ENCODE measurements around the gene CHST14. TPM values are rescaled to one million over a fixed set of nuclear protein-coding genes. Genes with fewer than 3 reads are reported as not detected.
A peak's percentile ranks its signal among the peaks of the same experiment; 100 is the strongest.

The CHST14 gene
- 0.82 TPM for total RNA-seq

- peak; percentile 85 to 88 for DNase-seq (ENCODE audit: low spot score in 2 of 2)
- no peak for FAIRE-seq
Measured at GRCh38 chr15:40470423-40471104, at the start of gene CHST14. Gene CHST14 (plus strand): TSS chr15:40470984. CDS start chr15:40471214, 230 bp downstream.

GRCh38 chr15:40421246-40422157 is 49.3 kb upstream of the CHST14 start:
- FAIRE-seq (no peak), DNase-seq (ENCODE audit: low spot score in 2 of 2) (peak in 1 of 2 donors; percentile 85)

GRCh38 chr15:40424483-40425115 is 46.2 kb upstream of the CHST14 start:
- no peak for FAIRE-seq
- DNase-seq (ENCODE audit: low spot score in 2 of 2) = no peak

GRCh38 chr15:40425681-40426080 is 45.1 kb upstream of the CHST14 start:
- no peak for DNase-seq (ENCODE audit: low spot score in 2 of 2)
- no peak for FAIRE-seq

GRCh38 chr15:40427188-40427587 is 43.6 kb upstream of the CHST14 start:
- no peak for DNase-seq (ENCODE audit: low spot score in 2 of 2)
- FAIRE-seq = no peak

GRCh38 chr15:40428185-40428584 is 42.6 kb upstream of the CHST14 start:
- no peak for FAIRE-seq
- DNase-seq (ENCODE audit: low spot score in 2 of 2) = no peak

GRCh38 chr15:40429068-40429710 is 41.6 kb upstream of the CHST14 start:
- FAIRE-seq (no peak), DNase-seq (ENCODE audit: low spot score in 2 of 2) (no peak)

GRCh38 chr15:40430271-40430805 is 40.4 kb upstream of the CHST14 start:
- no peak for FAIRE-seq
- no peak for DNase-seq (ENCODE audit: low spot score in 2 of 2)

GRCh38 chr15:40435023-40435709 is 35.6 kb upstream of the CHST14 start:
- FAIRE-seq = no peak
- no peak for DNase-seq (ENCODE audit: low spot score in 2 of 2)

- DNase-seq (ENCODE audit: low spot score in 2 of 2) (no peak), FAIRE-seq (no peak)
Measured at GRCh38 chr15:40435710-40436089, 35.1 kb upstream of the CHST14 start.

GRCh38 chr15:40436116-40436891 is 34.5 kb upstream of the CHST14 start:
- DNase-seq (ENCODE audit: low spot score in 2 of 2) (peak in 1 of 2 donors; percentile 76), FAIRE-seq (no peak)

- FAIRE-seq = no peak
- DNase-seq (ENCODE audit: low spot score in 2 of 2) = no peak
Measured at GRCh38 chr15:40436892-40437751, 33.7 kb upstream of the CHST14 start.

GRCh38 chr15:40437752-40438687 is 32.8 kb upstream of the CHST14 start:
- DNase-seq (ENCODE audit: low spot score in 2 of 2) (no peak), FAIRE-seq (no peak)

GRCh38 chr15:40438712-40439111 is 32.1 kb upstream of the CHST14 start:
- DNase-seq (ENCODE audit: low spot score in 2 of 2) = no peak
- FAIRE-seq = no peak

GRCh38 chr15:40439461-40439959 is 31.3 kb upstream of the CHST14 start:
- DNase-seq (ENCODE audit: low spot score in 2 of 2) = no peak
- no peak for FAIRE-seq

- FAIRE-seq (no peak), DNase-seq (ENCODE audit: low spot score in 2 of 2) (peak in 1 of 2 donors; percentile 57)
Measured at GRCh38 chr15:40439960-40440742, 30.6 kb upstream of the CHST14 start.
